ENCODE results near the gene ARMS2.
A peak's percentile ranks its signal among the peaks of the same experiment; 100 is the strongest.

Gene ARMS2, protein sequence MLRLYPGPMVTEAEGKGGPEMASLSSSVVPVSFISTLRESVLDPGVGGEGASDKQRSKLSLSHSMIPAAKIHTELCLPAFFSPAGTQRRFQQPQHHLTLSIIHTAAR

DNA sequence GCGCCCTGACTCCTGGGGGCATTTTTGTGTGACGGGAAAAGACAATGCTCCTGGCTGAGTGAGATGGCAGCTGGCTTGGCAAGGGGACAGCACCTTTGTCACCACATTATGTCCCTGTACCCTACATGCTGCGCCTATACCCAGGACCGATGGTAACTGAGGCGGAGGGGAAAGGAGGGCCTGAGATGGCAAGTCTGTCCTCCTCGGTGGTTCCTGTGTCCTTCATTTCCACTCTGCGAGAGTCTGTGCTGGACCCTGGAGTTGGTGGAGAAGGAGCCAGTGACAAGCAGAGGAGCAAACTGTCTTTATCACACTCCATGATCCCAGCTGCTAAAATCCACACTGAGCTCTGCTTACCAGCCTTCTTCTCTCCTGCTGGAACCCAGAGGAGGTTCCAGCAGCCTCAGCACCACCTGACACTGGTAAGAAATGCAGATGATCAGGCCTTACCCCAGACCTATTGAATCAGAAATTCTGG, at the start of gene ARMS2:
TSS of gene ARMS2 (plus strand) at position 51 of the 478 bp plus-strand sequence. CDS start at position 126, 75 bp downstream.
- no peak within 1 kb of the TSS for H3K4me3 ChIP-seq (ENCODE audit: control insufficient read depth, low read depth, low read length)
- DNase-seq (ENCODE audit: low read depth) = no peak
- no peak for TF ChIP-seq CTCF (conservative IDR thresholded peaks at IDR 0.05; ENCODE audit: control insufficient read depth, insufficient read depth, low read depth, low read length)

- peak; percentile 90 for DNase-seq (ENCODE audit: low read depth)
- no peak for TF ChIP-seq CTCF (conservative IDR thresholded peaks at IDR 0.05; ENCODE audit: control insufficient read depth, insufficient read depth, low read depth, low read length)
- no peak overlapping the region for H3K4me3 ChIP-seq (ENCODE audit: control insufficient read depth, low read depth, low read length)
Observed at GRCh38 chr10:122407375-122408125, 46.9 kb upstream of the ARMS2 start.

- no peak for TF ChIP-seq CTCF (conservative IDR thresholded peaks at IDR 0.05; ENCODE audit: control insufficient read depth, insufficient read depth, low read depth, low read length)
- no peak for DNase-seq (ENCODE audit: low read depth)
- no peak overlapping the region for H3K4me3 ChIP-seq (ENCODE audit: control insufficient read depth, low read depth, low read length)
Observed at GRCh38 chr10:122413327-122413726, 41.1 kb upstream of the ARMS2 start.

DNA sequence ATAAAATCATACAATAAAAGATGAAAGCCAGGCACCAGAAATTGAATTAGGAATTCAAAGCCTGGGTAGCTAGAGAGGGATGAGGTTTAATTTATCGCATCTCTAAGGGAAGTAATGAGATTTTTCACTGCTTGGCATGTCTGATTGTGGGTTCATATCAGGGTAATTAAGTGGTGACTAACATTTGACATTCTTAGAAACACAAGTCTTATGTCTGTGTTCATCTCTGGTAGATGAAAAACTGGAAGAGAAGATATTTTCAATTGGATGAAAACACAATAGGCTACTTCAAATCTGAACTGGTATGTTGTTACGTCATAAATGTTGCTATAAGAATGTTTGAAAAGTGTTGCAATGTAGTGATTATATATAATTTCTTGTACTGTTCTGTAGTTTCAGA, 36.8 kb upstream of the ARMS2 start:
- DNase-seq (ENCODE audit: low read depth) = peak; percentile 42
- no peak overlapping the region for H3K4me3 ChIP-seq (ENCODE audit: control insufficient read depth, low read depth, low read length)
- no peak for TF ChIP-seq CTCF (conservative IDR thresholded peaks at IDR 0.05; ENCODE audit: control insufficient read depth, insufficient read depth, low read depth, low read length)

DNA sequence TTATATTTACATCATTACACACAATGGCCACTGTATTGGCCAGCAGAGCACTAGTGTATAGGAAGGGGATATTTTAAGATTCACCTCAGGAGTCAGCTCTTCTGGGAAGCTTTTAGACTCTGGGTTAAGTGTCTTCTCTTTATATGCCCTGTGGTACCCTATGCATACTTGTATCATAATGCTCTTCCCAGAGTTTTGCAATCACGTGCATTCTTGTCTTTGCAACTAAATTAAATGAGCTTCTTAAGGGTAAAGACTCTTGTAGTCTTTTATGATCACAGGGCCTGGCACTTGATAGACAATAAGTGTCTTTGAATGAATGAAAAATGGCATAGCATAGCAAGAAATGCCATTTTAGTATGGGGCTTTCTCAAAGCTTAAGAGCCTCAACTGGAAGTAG, 35.4 kb upstream of the ARMS2 start:
- H3K4me3 ChIP-seq (ENCODE audit: control insufficient read depth, low read depth, low read length) = no peak overlapping the region
- peak; percentile 25 for DNase-seq (ENCODE audit: low read depth)
- no peak for TF ChIP-seq CTCF (conservative IDR thresholded peaks at IDR 0.05; ENCODE audit: control insufficient read depth, insufficient read depth, low read depth, low read length)

DNA sequence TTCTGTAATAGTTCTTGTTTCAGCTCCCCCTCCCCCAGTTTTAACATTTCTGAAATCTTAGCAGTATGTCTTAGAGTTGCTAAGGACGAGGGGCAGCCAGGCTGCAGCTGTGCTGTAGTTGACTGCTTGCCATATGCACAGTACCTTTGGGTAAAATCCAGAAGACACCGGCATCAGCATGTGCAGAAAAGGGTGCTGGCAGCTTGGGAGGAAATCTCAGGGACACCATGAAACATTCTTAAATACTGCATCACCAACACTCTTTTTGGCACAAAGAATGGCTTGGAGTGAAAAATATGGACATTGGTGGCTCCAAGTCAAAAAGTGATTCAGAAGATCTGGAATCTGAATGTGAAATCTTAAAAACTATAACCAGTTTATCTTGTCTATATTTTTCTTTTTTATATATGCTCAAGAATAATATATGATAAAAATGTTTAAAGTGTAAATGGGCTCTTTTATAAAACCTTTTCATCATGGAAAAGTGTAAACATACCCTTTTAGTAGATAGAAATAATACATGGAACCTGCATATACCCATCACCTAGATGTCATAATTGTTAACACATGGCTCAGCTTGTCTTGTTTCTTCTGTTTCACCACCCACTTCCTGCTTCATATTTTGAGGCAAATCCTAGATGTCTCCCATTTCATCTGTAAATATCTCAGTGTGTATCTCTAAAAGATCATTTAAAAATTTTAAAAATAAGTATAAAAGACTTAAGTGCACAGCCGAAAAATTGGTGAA, 34.4 kb upstream of the ARMS2 start:
- no peak overlapping the region for H3K4me3 ChIP-seq (ENCODE audit: control insufficient read depth, low read depth, low read length)
- peak; percentile 96 for DNase-seq (ENCODE audit: low read depth)
- TF ChIP-seq CTCF (conservative IDR thresholded peaks at IDR 0.05; ENCODE audit: control insufficient read depth, insufficient read depth, low read depth, low read length) = no peak
